ENCODE data around the gene GKN1. TPM values are rescaled to one million over a fixed set of nuclear protein-coding genes. Genes with fewer than 3 reads are reported as not detected.

GKN1 gene
- total and polyA plus RNA-seq, 11 donors, result not detected

- Histone ChIP-seq H3K36me3 (no peaks in the 10 kb centered on the region), H3K4me3 (no peak overlapping the region), H3K27me3 (peaks cover 0 to 3% (median 0%) of the 10 kb centered on the region in 9 donors), H3K9me3 (peaks cover 0 to 4% (median 0%) of the 10 kb centered on the region in 12 donors), H3K4me1 (no peaks in the 10 kb centered on the region), H3K27ac (no peak overlapping the region)
- intact Hi-C loops (cut with DNase I), result no loop called here
- 87 to 98% (median 94%) methylated on average over 1 of the region's 1 CpG for WGBS, 4 donors
- no peak for TF ChIP-seq POLR2A (IDR thresholded peaks at IDR 0.05)
- no peak for TF ChIP-seq CTCF (IDR thresholded peaks at IDR 0.05)
- ATAC-seq, result no peak
- DNase-seq, result no peak
Observed at GRCh38 chr2:68959001-68959400, 15.4 kb upstream of the GKN1 start.

GRCh38 chr2:68961380-68961779 is 13.1 kb upstream of the GKN1 start:
- no peak overlapping the region for H3K27ac ChIP-seq
- no peaks in the 10 kb centered on the region for H3K9me3 ChIP-seq
- H3K36me3 ChIP-seq, result no peaks in the 10 kb centered on the region
- peaks cover 0 to 3% (median 0%) of the 10 kb centered on the region in 9 donors for H3K27me3 ChIP-seq
- no peak for DNase-seq
- no peak overlapping the region for H3K4me3 ChIP-seq
- no peak for ATAC-seq
- no peak for TF ChIP-seq POLR2A (IDR thresholded peaks at IDR 0.05)
- no peak for TF ChIP-seq CTCF (IDR thresholded peaks at IDR 0.05)
- intact Hi-C loops (cut with DNase I), result no loop called here
- H3K4me1 ChIP-seq, result no peaks in the 10 kb centered on the region
- 90 to 95% (median 93%) methylated on average over 4 of the region's 4 CpGs for WGBS, 4 donors

GRCh38 chr2:68964282-68964681 is 10.2 kb upstream of the GKN1 start:
- Histone ChIP-seq H3K27ac (no peak overlapping the region), H3K36me3 (no peaks in the 10 kb centered on the region), H3K9me3 (no peaks in the 10 kb centered on the region), H3K27me3 (peaks cover 0 to 3% (median 0%) of the 10 kb centered on the region in 9 donors), H3K4me1 (no peaks in the 10 kb centered on the region), H3K4me3 (no peak overlapping the region)
- ATAC-seq (no peak), DNase-seq (no peak)
- no peak for TF ChIP-seq CTCF (IDR thresholded peaks at IDR 0.05)
- no peak for TF ChIP-seq POLR2A (IDR thresholded peaks at IDR 0.05)
- intact Hi-C loops (cut with DNase I), result no loop called here

GRCh38 chr2:68968221-68968620 is 6.2 kb upstream of the GKN1 start:
- intact Hi-C loops (cut with DNase I), result no loop called here
- Histone ChIP-seq H3K27ac (no peak overlapping the region), H3K36me3 (no peaks in the 10 kb centered on the region), H3K9me3 (no peaks in the 10 kb centered on the region), H3K27me3 (no peaks in the 10 kb centered on the region), H3K4me3 (no peak overlapping the region), H3K4me1 (no peaks in the 10 kb centered on the region)
- no peak for ATAC-seq
- no peak for DNase-seq
- no peak for TF ChIP-seq CTCF (IDR thresholded peaks at IDR 0.05)
- TF ChIP-seq POLR2A (IDR thresholded peaks at IDR 0.05), result no peak
- 67 to 83% (median 76%) methylated on average over 1 of the region's 1 CpG for WGBS, 4 donors
